Neural cell (in vitro differentiated cells): ENCODE data around the gene KRT76. TPM values are rescaled to one million over a fixed set of nuclear protein-coding genes. Genes with fewer than 3 reads are reported as not detected.

Source experiments
- H2AFZ ChIP-seq: fragments of 200-600, 300-800 bp; sonication (generic), shearing (Covaris generic); 2 replicates; pipeline ENCODE4 v1.6.0; 2014; ENCODE audit warnings: low read depth, mild to moderate bottlenecking, antibody characterized with exemption, low read length, moderate library complexity
- H3F3A ChIP-seq: fragments of 200-600 bp; shearing (Covaris generic); 2 replicates; pipeline ENCODE4 v1.6.1; 2016; ENCODE audit warnings: mild to moderate bottlenecking, moderate library complexity, mixed read lengths, antibody characterized with exemption, low read length; ENCODE audit not compliant: insufficient read depth, poor library complexity, severe bottlenecking
- H3K27ac ChIP-seq: fragments of 200-600, 300-800 bp; sonication (generic), shearing (Covaris generic); 2 replicates; pipeline ENCODE4 v1.5.1; 2014; ENCODE audit warnings: mild to moderate bottlenecking, low read length, moderate library complexity
- H3K27me3 ChIP-seq: fragments of 300-800, 200-600 bp; sonication (generic), shearing (Covaris generic); 2 replicates; pipeline ENCODE4 v1.6.0; 2014; ENCODE audit warnings: mild to moderate bottlenecking, low read depth, low read length, moderate library complexity; ENCODE audit not compliant: insufficient read depth
- H3K36me3 ChIP-seq: fragments of 300-800, 200-600 bp; sonication (generic), shearing (Covaris generic); 2 replicates; pipeline ENCODE4 v1.5.1; 2014; ENCODE audit warnings: mild to moderate bottlenecking, antibody characterized with exemption, low read length, moderate library complexity; ENCODE audit not compliant: insufficient read depth
- H3K4me2 ChIP-seq: fragments of 300-800, 200-600 bp; sonication (generic), shearing (Covaris generic); 2 replicates; pipeline ENCODE4 v1.6.0; 2014; ENCODE audit warnings: mild to moderate bottlenecking, low read length
- H3K4me3 ChIP-seq: fragments of 300-800, 200-600 bp; sonication (generic), shearing (Covaris generic); 2 replicates; pipeline ENCODE4 v1.5.1; 2014; ENCODE audit warnings: mild to moderate bottlenecking, low read length, moderate library complexity
- H3K79me2 ChIP-seq: fragments of 200-600 bp; shearing (Covaris generic); replicated peaks from 2 replicates; pipeline ENCODE4 v1.6.0; 2014; ENCODE audit warnings: mild to moderate bottlenecking, low read length, moderate library complexity; ENCODE audit not compliant: insufficient read depth
- H3K9ac ChIP-seq: fragments of 300-800, 200-600 bp; sonication (generic), shearing (Covaris generic); 2 replicates; pipeline ENCODE4 v1.6.1; 2016; ENCODE audit warnings: mild to moderate bottlenecking, low read length, mixed read lengths
- H3K9me2 ChIP-seq: fragments of 200-600 bp; shearing (Covaris generic); 2 replicates; pipeline ENCODE4 v1.6.1; 2016; ENCODE audit warnings: mild to moderate bottlenecking, low read length, mixed read lengths; ENCODE audit not compliant: insufficient read depth
- H3K9me3 ChIP-seq: fragments of 200-600, 300-800 bp; sonication (generic), shearing (Covaris generic); 2 replicates; pipeline ENCODE4 v1.6.1; 2016; ENCODE audit warnings: mild to moderate bottlenecking, mixed run types, low read length, moderate library complexity, mixed read lengths
- H4K20me1 ChIP-seq: fragments of 200-600 bp; shearing (Covaris generic); 2 replicates; pipeline ENCODE4 v1.6.1; 2016; ENCODE audit warnings: mild to moderate bottlenecking, mixed run types; ENCODE audit not compliant: insufficient read depth
- EP300 ChIP-seq: fragments of 450-650 bp; conservative IDR thresholded peaks from 2 replicates; pipeline ENCODE4 v1.6.1; 2014; ENCODE audit warnings: antibody characterized with exemption, mild to moderate bottlenecking, moderate library complexity; ENCODE audit not compliant: poor library complexity, severe bottlenecking
- MXI1 ChIP-seq: fragments of 450-650 bp; conservative IDR thresholded peaks from 2 replicates; pipeline ENCODE4 v1.6.1; 2014; ENCODE audit warnings: antibody characterized with exemption, mild to moderate bottlenecking; ENCODE audit not compliant: poor library complexity, severe bottlenecking
- POLR2AphosphoS5 ChIP-seq: IDR thresholded peaks from 2 replicates; pipeline ENCODE4 v1.6.1; 2012
- RAD21 ChIP-seq: fragments of 450-650 bp; conservative IDR thresholded peaks from 2 replicates; pipeline ENCODE4 v1.6.1; 2014; ENCODE audit warnings: antibody characterized with exemption, mild to moderate bottlenecking, moderate library complexity
- SMC3 ChIP-seq: fragments of 450-650 bp; conservative IDR thresholded peaks from 2 replicates; pipeline ENCODE4 v1.6.1; 2014; ENCODE audit warnings: antibody characterized with exemption, mild to moderate bottlenecking, moderate library complexity; ENCODE audit not compliant: poor library complexity
- TAF1 ChIP-seq: IDR thresholded peaks from 2 replicates; pipeline ENCODE4 v1.6.1; 2012; ENCODE audit warnings: low read depth
- polyA plus RNA-seq: library from polyadenylated mRNA; depleted of rRNA; stranded (reverse); fragments of >200 nt; gene quantifications from 2 replicates; pipeline ENCODE4 v1.2.3, GENCODE V29; 2014
- TF ChIP-seq, protein P1 (sequence below): IDR thresholded peaks from 2 replicates; pipeline ENCODE4 v1.6.1; 2012; ENCODE audit warnings: borderline replicate concordance

Gene KRT76
- polyA plus RNA-seq, 1 donor from 2014 or later, result not detected

DNA sequence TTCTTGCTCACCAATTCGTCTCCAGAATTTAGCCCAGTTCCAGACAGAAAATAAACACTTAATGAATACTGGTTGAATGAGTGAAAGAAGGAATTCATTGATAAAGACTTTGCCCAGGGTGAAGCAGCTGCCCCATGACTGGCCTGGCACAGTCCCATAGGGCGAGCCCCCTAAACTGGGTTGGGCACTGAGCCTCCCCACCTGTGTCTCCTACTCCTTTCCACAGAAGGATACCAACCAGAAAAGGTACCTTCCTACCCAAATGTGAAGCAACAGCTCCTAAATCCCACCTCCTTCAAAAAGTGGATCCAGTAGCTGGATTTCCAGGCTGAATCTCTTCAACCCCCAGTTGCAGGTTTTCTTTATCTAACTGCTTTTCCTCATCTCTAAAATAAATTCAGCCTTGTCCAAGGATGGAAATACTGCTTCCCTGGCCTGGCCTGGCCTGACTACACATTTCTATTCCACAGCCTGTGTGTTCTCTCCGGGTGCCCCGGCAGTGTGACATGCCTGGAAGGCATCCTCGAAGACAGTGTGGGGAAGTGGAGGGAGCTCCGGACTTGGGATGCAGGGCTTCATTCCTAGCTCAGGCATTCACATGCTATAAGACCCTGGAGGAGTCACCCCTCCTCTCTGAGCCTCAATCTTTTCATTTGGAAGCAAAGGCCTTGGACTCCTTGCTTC lies 11.2 kb upstream of the KRT76 start (continued):
- TF ChIP-seq MXI1 (no peak), SMC3 (no peak)

DNA sequence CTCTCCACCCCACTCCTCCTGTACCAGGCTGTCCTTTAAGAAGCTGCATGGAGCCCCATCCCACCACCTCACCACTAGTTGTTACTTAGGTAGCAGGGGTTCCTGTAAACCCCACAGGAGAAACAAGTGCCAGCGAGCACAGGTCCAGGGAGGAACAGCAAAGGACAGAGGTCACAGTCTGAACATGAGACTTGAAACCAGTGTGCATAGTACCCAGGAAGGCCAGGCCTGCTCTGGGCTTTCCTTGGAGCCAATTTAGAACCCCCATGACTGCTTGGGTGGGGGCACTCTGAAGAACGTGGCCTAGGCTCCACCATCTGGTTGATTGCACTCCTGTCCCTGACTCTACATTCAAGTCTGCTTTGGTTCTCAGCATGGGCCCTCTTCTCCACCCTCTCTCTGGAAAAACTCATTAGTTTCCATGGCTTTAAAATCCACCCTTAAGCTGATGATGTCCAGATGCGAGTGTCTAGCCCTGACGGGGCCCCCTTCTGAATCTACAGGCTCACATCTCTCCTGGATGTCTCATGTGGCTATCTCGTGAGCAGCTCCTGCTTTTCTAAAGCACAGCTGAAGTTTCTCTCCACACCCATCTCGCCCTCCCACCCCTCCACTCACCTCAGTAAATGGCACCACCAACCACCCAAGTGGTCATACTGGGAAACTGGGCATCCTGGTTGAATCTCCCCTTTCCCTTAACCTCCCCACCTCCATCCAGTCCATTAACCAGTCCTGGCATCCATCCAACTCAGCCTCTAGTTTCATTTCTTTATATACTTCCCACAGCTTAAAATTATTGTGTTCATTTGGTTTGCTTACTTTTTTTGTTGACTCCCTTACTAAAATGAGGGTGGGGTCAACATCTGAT lies 10.4 kb upstream of the KRT76 start:
- Histone ChIP-seq H3K4me3 (no peak overlapping the region), H3K27me3 (no peaks in the 10 kb centered on the region), H3K9me2 (no peaks in the 10 kb centered on the region), H3K79me2 (no peaks in the 10 kb centered on the region), H3K27ac (no peak overlapping the region), H3K9ac (no peak overlapping the region), H4K20me1 (no peaks in the 10 kb centered on the region), H3K9me3 (no peaks in the 10 kb centered on the region), H3K4me2 (no peak overlapping the region), H3F3A (no peaks in the 10 kb centered on the region), H2AFZ (no peak overlapping the region), H3K36me3 (no peaks in the 10 kb centered on the region)
- no peak for TF ChIP-seq TAF1
- no peak for TF ChIP-seq POLR2AphosphoS5

DNA sequence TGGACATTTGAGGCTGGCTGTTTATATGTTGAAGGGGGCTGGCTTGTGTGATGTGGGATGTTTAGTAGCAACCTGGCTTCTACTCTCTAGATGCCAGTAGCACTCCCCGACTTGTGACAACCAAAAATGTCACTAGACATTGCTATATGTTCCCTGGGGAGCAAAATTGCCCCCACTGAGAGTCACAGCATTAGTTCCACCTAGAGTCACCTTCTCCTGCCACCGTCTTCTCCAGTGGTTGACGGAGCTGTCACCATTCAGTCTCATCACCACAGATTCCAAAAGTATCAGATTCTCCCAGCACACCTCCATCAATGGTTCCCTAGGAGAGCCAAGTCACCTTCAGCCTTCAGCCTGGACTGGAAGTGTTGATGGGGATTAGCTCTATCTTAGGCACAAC lies 7.8 kb upstream of the KRT76 start:
- H4K20me1 ChIP-seq, result no peaks in the 10 kb centered on the region
- no peak overlapping the region for H3K4me2 ChIP-seq
- no peaks in the 10 kb centered on the region for H3K9me3 ChIP-seq
- no peak overlapping the region for H3K4me3 ChIP-seq
- no peaks in the 10 kb centered on the region for H3F3A ChIP-seq
- no peak overlapping the region for H2AFZ ChIP-seq
- no peaks in the 10 kb centered on the region for H3K27me3 ChIP-seq
- no peak for TF ChIP-seq POLR2AphosphoS5
- TF ChIP-seq TAF1, result no peak
- TF ChIP-seq SMC3, result no peak
- TF ChIP-seq EP300, result no peak
- TF ChIP-seq, protein P1, sequence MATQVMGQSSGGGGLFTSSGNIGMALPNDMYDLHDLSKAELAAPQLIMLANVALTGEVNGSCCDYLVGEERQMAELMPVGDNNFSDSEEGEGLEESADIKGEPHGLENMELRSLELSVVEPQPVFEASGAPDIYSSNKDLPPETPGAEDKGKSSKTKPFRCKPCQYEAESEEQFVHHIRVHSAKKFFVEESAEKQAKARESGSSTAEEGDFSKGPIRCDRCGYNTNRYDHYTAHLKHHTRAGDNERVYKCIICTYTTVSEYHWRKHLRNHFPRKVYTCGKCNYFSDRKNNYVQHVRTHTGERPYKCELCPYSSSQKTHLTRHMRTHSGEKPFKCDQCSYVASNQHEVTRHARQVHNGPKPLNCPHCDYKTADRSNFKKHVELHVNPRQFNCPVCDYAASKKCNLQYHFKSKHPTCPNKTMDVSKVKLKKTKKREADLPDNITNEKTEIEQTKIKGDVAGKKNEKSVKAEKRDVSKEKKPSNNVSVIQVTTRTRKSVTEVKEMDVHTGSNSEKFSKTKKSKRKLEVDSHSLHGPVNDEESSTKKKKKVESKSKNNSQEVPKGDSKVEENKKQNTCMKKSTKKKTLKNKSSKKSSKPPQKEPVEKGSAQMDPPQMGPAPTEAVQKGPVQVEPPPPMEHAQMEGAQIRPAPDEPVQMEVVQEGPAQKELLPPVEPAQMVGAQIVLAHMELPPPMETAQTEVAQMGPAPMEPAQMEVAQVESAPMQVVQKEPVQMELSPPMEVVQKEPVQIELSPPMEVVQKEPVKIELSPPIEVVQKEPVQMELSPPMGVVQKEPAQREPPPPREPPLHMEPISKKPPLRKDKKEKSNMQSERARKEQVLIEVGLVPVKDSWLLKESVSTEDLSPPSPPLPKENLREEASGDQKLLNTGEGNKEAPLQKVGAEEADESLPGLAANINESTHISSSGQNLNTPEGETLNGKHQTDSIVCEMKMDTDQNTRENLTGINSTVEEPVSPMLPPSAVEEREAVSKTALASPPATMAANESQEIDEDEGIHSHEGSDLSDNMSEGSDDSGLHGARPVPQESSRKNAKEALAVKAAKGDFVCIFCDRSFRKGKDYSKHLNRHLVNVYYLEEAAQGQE, result no peak
- TF ChIP-seq RAD21, result no peak
- no peaks in the 10 kb centered on the region for H3K79me2 ChIP-seq
- H3K9me2 ChIP-seq, result no peaks in the 10 kb centered on the region
- no peak overlapping the region for H3K9ac ChIP-seq
- no peak overlapping the region for H3K27ac ChIP-seq
- no peaks in the 10 kb centered on the region for H3K36me3 ChIP-seq
